BLaER1 treated with 17β-estradiol and CSF1 and Interleukin-3, amounts not matched to agents 10 nM and 100 nM (cell line): Measurements from ENCODE around the gene NPC1.
"Not testable (repeated sequence)": the region's sequence is repeated elsewhere in the genome, so short reads cannot be mapped to it uniquely, and the experiment has no call there.

Experiments used
- H3K27ac ChIP-seq, 11 experiments: shearing (Covaris generic); formaldehyde crosslinking; 2 replicates each; pipeline ENCODE4 v1.8.1; 2022
- H3K27me3 ChIP-seq, 11 experiments: shearing (Covaris generic); formaldehyde crosslinking; 2 replicates each; pipeline ENCODE4 v1.8.1; 2022
- H3K36me3 ChIP-seq, 11 experiments: shearing (Covaris generic); formaldehyde crosslinking; 2 replicates each; pipeline ENCODE4 v1.8.1; 2022
- H3K4me1 ChIP-seq, 10 experiments: shearing (Covaris generic); formaldehyde crosslinking; 2 replicates each; pipeline ENCODE4 v1.8.1; 2022
- H3K4me2 ChIP-seq, 11 experiments: shearing (Covaris generic); formaldehyde crosslinking; 2 replicates each; pipeline ENCODE4 v1.8.1; 2022
- H3K4me3 ChIP-seq, 10 experiments: shearing (Covaris generic); formaldehyde crosslinking; 2 replicates each; pipeline ENCODE4 v1.8.1; 2022
- H3K9ac ChIP-seq, 11 experiments: shearing (Covaris generic); formaldehyde crosslinking; 2 replicates each; pipeline ENCODE4 v1.8.1; 2022
- H3K9me3 ChIP-seq, 11 experiments: shearing (Covaris generic); formaldehyde crosslinking; replicated peaks in 1 of 11; 2 replicates each; pipeline ENCODE4 v1.8.1; 2022
- H4K20me1 ChIP-seq, 11 experiments: shearing (Covaris generic); formaldehyde crosslinking; 2 replicates each; pipeline ENCODE4 v1.8.1; 2022
- Cebpa-rat ChIP-seq, 11 experiments: shearing (Covaris generic); IDR thresholded peaks; 2 replicates each; pipeline ENCODE4 v1.8.1; 2022

NPC1 gene

DNA sequence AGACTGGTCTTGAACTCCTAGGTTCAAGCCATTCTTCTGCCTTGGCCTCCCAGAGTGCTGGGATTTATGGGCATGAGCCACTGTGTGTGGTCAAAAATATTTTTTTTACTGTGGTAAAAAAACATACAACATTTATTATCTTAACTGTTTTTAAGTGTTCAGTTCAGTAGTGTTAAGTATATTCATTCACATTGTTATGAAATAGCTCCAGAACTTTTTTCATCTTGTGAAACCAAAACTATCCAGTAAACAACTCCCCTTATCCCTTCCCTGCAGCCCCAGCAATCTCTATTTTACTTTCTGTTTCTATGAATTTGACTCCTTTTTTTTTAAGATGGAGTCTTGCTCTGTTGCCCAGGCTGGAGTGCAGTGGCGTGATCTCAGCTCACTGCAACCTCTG lies 73.7 kb downstream of the NPC1 start:
- H3K27ac ChIP-seq: peak overlapping the region in 7 of 11 experiments; percentile 19 to 53 (median 38); a peak in 9 of 22 replicates
- no peaks in the 10 kb centered on the region for H3K27me3 ChIP-seq
- no peak for TF ChIP-seq Cebpa-rat (IDR thresholded peaks at IDR 0.05)
- H4K20me1 ChIP-seq: peaks cover 9 to 44% (median 28%) of the 10 kb centered on the region in 11 experiments; a peak in 15 of 22 replicates
- no peak overlapping the region for H3K9ac ChIP-seq
- H3K4me1 ChIP-seq: peaks cover 4 to 13% (median 8%) of the 10 kb centered on the region in 10 experiments; a peak in 14 of 20 replicates
- peak overlapping the region in 6 of 11 experiments; percentile 19 to 58 (median 24); a peak in 4 of 22 replicates for H3K4me2 ChIP-seq
- no peak overlapping the region for H3K4me3 ChIP-seq
- H3K36me3 ChIP-seq: peaks cover 81 to 100% (median 97%) of the 10 kb centered on the region in 11 experiments
- peaks cover 0 to 8% (median 0%) of the 10 kb centered on the region in 11 experiments; a peak in 2 of 22 replicates for H3K9me3 ChIP-seq

DNA sequence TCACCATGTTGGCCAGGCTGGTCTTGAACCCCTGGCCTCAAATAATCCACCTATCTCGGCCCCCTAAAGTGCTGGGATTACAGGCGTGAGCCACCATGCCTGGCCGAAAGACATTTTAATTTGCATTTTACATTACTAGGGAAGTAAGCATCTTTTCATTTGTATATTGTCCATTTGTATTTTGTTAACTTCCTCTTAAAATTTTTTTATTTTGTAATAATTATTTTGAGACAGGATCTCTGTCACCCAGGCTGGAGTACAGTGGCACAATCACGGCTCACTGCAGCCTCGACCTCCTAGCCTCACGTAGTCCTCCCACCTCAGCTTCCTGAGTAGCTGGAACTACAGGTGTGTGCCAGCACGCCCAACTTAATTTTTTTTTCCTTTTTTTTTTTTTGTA lies 74.1 kb downstream of the NPC1 start:
- 0 out of 22 replicates have a peak overlapping the region, but pooled peaks of 1 of the 11 experiments have one; percentile 29 for H3K9ac ChIP-seq
- peaks cover 81 to 100% (median 97%) of the 10 kb centered on the region in 11 experiments for H3K36me3 ChIP-seq
- H3K4me2 ChIP-seq: peak overlapping the region in 6 of 11 experiments; percentile 19 to 58 (median 24); a peak in 4 of 22 replicates
- peaks cover 9 to 47% (median 31%) of the 10 kb centered on the region in 11 experiments; a peak in 15 of 22 replicates for H4K20me1 ChIP-seq
- not testable (repeated sequence) for H3K4me3 ChIP-seq, H3K27me3 ChIP-seq, H3K9me3 ChIP-seq
- H3K27ac ChIP-seq: peak overlapping the region in 7 of 11 experiments; percentile 19 to 53 (median 38); a peak in 9 of 22 replicates
- peaks cover 4 to 13% (median 8%) of the 10 kb centered on the region in 10 experiments; a peak in 14 of 20 replicates for H3K4me1 ChIP-seq

DNA sequence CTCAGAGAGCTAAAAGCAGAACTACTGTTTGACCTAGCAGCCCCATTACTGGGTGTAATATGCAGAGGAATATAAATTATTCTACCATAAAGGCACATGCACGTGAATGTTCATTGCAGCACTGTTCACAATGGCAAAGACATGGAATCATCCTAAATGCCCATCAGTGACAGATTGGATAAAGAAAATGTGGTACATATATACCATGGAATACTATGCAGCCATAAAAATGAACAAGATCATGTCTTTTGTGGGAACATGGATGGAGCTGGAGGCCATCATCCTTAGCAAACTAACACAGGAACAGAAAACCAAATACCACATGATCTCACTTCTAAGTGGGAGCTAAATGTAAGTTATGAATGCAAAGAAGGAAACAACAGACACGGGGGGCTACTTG lies 75.4 kb downstream of the NPC1 start:
- Histone ChIP-seq H4K20me1 (peaks cover 17 to 54% (median 37%) of the 10 kb centered on the region in 11 experiments; a peak in 16 of 22 replicates), H3K36me3 (peaks cover 81 to 100% (median 97%) of the 10 kb centered on the region in 11 experiments), H3K4me1 (peaks cover 4 to 15% (median 9%) of the 10 kb centered on the region in 10 experiments; a peak in 14 of 20 replicates)
- H3K4me3 ChIP-seq, H3K27ac ChIP-seq, H3K4me2 ChIP-seq, H3K9me3 ChIP-seq, H3K9ac ChIP-seq, H3K27me3 ChIP-seq: not testable (repeated sequence)

GRCh38 chr18:23506393-23506792 lies 79.9 kb downstream of the NPC1 start:
- no peak for TF ChIP-seq Cebpa-rat (IDR thresholded peaks at IDR 0.05)
- H3K9ac ChIP-seq: peak overlapping the region in 3 of 11 experiments; percentile 19 to 32 (median 25); a peak in 3 of 22 replicates
- H3K27me3 ChIP-seq: no peaks in the 10 kb centered on the region
- peaks cover 54 to 71% (median 57%) of the 10 kb centered on the region in 11 experiments for H3K36me3 ChIP-seq
- no peak overlapping the region for H3K4me2 ChIP-seq
- H4K20me1 ChIP-seq: peaks cover 16 to 54% (median 35%) of the 10 kb centered on the region in 11 experiments; a peak in 18 of 22 replicates
- peaks cover 0 to 8% (median 0%) of the 10 kb centered on the region in 11 experiments; a peak in 2 of 22 replicates for H3K9me3 ChIP-seq
- H3K4me3 ChIP-seq: no peak overlapping the region
- H3K4me1 ChIP-seq: peaks cover 24 to 38% (median 30%) of the 10 kb centered on the region in 10 experiments
- H3K27ac ChIP-seq: no peak overlapping the region

DNA sequence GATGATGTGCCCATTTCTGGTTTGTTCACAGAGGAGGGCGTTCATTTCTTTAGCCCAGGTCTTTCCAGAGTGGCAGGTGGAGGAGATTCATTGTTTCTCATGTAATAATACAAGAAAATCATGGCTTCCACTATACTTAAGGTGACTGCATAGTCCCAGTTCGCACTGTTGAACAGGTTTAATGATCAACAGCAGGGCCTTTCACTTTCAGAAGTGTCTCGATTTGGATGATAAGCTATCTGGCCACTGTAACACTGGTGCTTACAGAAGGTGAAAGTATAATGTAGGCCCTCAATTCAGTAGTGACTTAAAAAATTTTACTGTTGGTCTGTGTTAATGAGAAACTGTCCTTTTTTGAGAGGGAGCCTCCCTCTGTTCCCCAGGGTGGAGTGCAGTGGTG lies 81.6 kb downstream of the NPC1 start:
- peak overlapping the region; percentile 84 to 97 (median 93) for H3K4me2 ChIP-seq
- peak overlapping the region in 8 of 11 experiments; percentile 87 to 91 (median 90); a peak in 15 of 22 replicates for H3K27ac ChIP-seq
- no peak for TF ChIP-seq Cebpa-rat (IDR thresholded peaks at IDR 0.05)
- peak overlapping the region; percentile 81 to 98 (median 92) for H3K4me3 ChIP-seq
- H3K9ac ChIP-seq: peak overlapping the region; percentile 88 to 96 (median 91); a peak in 21 of 22 replicates
- H3K36me3 ChIP-seq: peaks cover 37 to 54% (median 40%) of the 10 kb centered on the region in 11 experiments
- H3K4me1 ChIP-seq: peaks cover 25 to 43% (median 32%) of the 10 kb centered on the region in 10 experiments
- peaks cover 16 to 54% (median 35%) of the 10 kb centered on the region in 11 experiments; a peak in 18 of 22 replicates for H4K20me1 ChIP-seq
- no peaks in the 10 kb centered on the region for H3K9me3 ChIP-seq
- no peaks in the 10 kb centered on the region for H3K27me3 ChIP-seq

DNA sequence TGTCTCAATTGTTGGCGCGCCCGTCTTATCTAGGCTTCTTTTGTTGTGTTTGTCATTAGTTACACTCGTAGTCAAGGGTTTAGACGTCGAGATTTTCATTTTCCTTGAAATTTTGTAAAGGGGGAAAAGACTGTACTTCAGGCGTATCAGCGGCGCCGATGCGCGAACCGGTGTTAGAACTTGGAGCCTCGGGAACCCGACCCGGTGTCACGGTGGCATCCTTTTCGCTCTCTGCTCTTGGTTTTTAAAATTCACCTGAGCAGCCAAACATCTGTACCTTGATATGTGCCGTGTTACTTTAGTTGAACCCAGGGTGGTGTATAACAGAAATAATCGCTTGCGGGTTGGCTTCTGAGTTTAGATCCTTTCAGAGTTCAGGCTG lies 82.4 kb downstream of the NPC1 start:
- no peaks in the 10 kb centered on the region for H3K27me3 ChIP-seq

DNA sequence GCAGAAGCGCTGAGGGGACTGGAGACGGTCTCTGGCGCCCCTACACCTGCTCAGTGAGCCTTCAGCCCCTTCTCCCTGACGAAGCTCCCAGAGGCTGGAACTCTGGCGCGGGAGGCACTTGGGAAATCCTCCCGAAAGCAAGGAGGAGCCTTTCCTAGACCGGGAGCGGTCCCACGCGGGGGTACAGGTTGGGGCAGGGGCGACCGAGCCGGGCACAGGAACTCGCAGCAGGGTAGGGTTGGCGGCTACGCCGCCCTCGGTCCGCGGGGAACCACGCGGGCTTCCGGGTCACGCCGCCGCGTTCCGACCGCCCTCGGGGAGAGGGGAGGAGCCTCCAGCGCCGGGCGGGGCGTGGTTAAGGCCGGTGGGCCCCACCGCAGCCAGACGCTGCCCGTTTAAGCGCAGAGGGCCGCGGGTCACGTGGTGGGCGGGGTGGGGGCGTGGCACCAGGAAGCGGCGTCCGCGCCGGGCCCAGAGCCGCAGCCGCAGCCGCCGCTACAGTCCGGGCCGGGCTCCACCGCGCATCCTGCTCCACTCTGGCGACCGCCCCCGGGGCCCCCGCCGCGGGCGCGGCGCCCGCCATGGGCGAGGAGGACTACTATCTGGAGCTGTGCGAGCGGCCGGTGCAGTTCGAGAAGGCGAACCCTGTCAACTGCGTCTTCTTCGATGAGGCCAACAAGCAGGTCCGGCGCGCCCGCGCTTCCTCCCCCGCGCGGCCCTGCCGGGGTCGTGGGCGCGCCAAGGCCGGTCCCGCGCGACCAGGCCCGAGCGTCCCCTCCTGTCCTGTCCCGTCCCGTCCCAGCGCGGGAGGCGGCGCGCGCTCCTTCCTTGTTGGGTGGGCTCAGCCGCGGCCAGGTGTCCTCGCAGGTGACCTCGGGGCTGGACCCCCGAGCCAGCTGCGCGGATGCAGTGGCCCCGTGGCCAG lies 83.0 kb downstream of the NPC1 start, which contains the start of gene RMC1:
TSS of gene RMC1 (plus strand) at position 474 of the 925 bp plus-strand sequence. CDS start at position 582, 108 bp downstream.
- no peak for TF ChIP-seq Cebpa-rat (IDR thresholded peaks at IDR 0.05)

More for the DNA sequence above, 82.4 kb downstream of the NPC1 start:
- Histone ChIP-seq H3K4me2 (peak overlapping the region; percentile 84 to 97 (median 93)), H4K20me1 (peaks cover 16 to 54% (median 35%) of the 10 kb centered on the region in 11 experiments; a peak in 18 of 22 replicates), H3K36me3 (peaks cover 30 to 46% (median 33%) of the 10 kb centered on the region in 11 experiments), H3K9ac (peak overlapping the region; percentile 88 to 96 (median 91)), H3K4me1 (peaks cover 32 to 51% (median 39%) of the 10 kb centered on the region in 10 experiments), H3K27ac (peak overlapping the region; percentile 67 to 91 (median 89)), H3K4me3 (peak overlapping the region; percentile 81 to 98 (median 92)), H3K9me3 (no peaks in the 10 kb centered on the region)
- no peak for TF ChIP-seq Cebpa-rat (IDR thresholded peaks at IDR 0.05)

GRCh38 chr18:23502516-23503037 lies 83.7 kb downstream of the NPC1 start:
- H3K4me1 ChIP-seq: peaks cover 46 to 65% (median 52%) of the 10 kb centered on the region in 10 experiments
- H3K4me2 ChIP-seq: peak overlapping the region; percentile 77 to 93 (median 86)
- no peak for TF ChIP-seq Cebpa-rat (IDR thresholded peaks at IDR 0.05)
- peaks cover 10 to 42% (median 29%) of the 10 kb centered on the region in 11 experiments; a peak in 18 of 22 replicates for H4K20me1 ChIP-seq
- peak overlapping the region; percentile 68 to 91 (median 89) for H3K27ac ChIP-seq
- H3K9ac ChIP-seq: peak overlapping the region; percentile 88 to 96 (median 91)
- H3K9me3 ChIP-seq: no peaks in the 10 kb centered on the region
- peak overlapping the region; percentile 81 to 98 (median 92) for H3K4me3 ChIP-seq
- peaks cover 16 to 32% (median 19%) of the 10 kb centered on the region in 11 experiments; a peak in 21 of 22 replicates for H3K36me3 ChIP-seq
- no peaks in the 10 kb centered on the region for H3K27me3 ChIP-seq

More for the DNA sequence above, 83.0 kb downstream of the NPC1 start, which contains the start of gene RMC1:
- peaks cover 39 to 57% (median 46%) of the 10 kb centered on the region in 10 experiments for H3K4me1 ChIP-seq
- peak within 1 kb of the TSS; percentile 81 to 98 (median 92) for H3K4me3 ChIP-seq
- H3K9me3 ChIP-seq: no peaks in the 10 kb centered on the region
- peaks cover 14 to 49% (median 31%) of the 10 kb centered on the region in 11 experiments; a peak in 18 of 22 replicates for H4K20me1 ChIP-seq
- H3K36me3 ChIP-seq: peaks cover 23 to 40% (median 26%) of the 10 kb centered on the region in 11 experiments
- H3K9ac ChIP-seq: peak within 1 kb of the TSS; percentile 88 to 96 (median 91)
- peak within 1 kb of the TSS; percentile 68 to 91 (median 89) for H3K27ac ChIP-seq
- H3K27me3 ChIP-seq: no peaks in the 10 kb centered on the region
- H3K4me2 ChIP-seq: peak within 1 kb of the TSS; percentile 84 to 97 (median 93)
